ENCODE data around the gene PALS2.

Gene PALS2

DNA sequence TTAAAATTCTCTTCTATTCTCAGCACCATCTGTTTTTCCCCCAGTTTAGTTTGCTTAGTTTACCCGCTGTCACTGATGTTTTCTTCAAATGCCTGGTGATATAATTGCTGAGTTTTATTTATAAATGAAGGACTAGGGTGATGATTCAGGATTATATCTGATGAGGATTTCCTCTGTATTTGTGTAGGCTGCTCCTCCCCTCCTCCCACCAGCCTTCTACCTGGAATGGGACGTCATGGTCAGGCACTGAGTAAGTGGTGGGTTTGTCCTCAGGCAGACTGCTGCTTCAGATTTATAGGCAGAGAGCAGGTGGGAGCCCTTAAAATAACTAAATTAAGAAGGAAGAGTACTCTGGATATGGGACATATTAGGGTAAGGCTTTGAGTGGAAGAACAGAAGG is 35.8 kb downstream of the PALS2 start:
- peaks cover 7% of the 10 kb centered on the region for H3K9me3 Mint-ChIP-seq
- no peak overlapping the region for H3K4me3 Mint-ChIP-seq
- H3K27me3 Mint-ChIP-seq = no peaks in the 10 kb centered on the region
- H3K36me3 Mint-ChIP-seq (ENCODE audit: low read depth) = peaks cover 11% of the 10 kb centered on the region
- H3K4me1 Mint-ChIP-seq (ENCODE audit: low read depth) = peaks cover 31% of the 10 kb centered on the region
- H3K27ac Mint-ChIP-seq = no peak overlapping the region
- no peak for DNase-seq

- H3K9me3 Mint-ChIP-seq = peaks cover 10% of the 10 kb centered on the region
- no peak for DNase-seq
- H3K27ac Mint-ChIP-seq = peak overlapping the region; percentile 33
- H3K36me3 Mint-ChIP-seq (ENCODE audit: low read depth) = peaks cover 11% of the 10 kb centered on the region
- peaks cover 28% of the 10 kb centered on the region for H3K4me1 Mint-ChIP-seq (ENCODE audit: low read depth)
- no peaks in the 10 kb centered on the region for H3K27me3 Mint-ChIP-seq
- H3K4me3 Mint-ChIP-seq = no peak overlapping the region
Observed at GRCh38 chr7:24609570-24609969, 36.3 kb downstream of the PALS2 start.

- no peak for DNase-seq
- H3K9me3 Mint-ChIP-seq = peaks cover 22% of the 10 kb centered on the region
- no peak overlapping the region for H3K4me3 Mint-ChIP-seq
- no peaks in the 10 kb centered on the region for H3K27me3 Mint-ChIP-seq
- H3K4me1 Mint-ChIP-seq (ENCODE audit: low read depth) = peaks cover 28% of the 10 kb centered on the region
- H3K36me3 Mint-ChIP-seq (ENCODE audit: low read depth) = peaks cover 16% of the 10 kb centered on the region
- no peak overlapping the region for H3K27ac Mint-ChIP-seq
Observed at GRCh38 chr7:24611130-24611529, 37.9 kb downstream of the PALS2 start.

GRCh38 chr7:24617957-24618616 is 44.8 kb downstream of the PALS2 start:
- peaks cover 36% of the 10 kb centered on the region for H3K9me3 Mint-ChIP-seq
- DNase-seq = no peak
- peaks cover 21% of the 10 kb centered on the region for H3K4me1 Mint-ChIP-seq (ENCODE audit: low read depth)
- no peak overlapping the region for H3K27ac Mint-ChIP-seq
- no peak overlapping the region for H3K4me3 Mint-ChIP-seq
- H3K36me3 Mint-ChIP-seq (ENCODE audit: low read depth) = peaks cover 28% of the 10 kb centered on the region
- H3K27me3 Mint-ChIP-seq = no peaks in the 10 kb centered on the region

- no peaks in the 10 kb centered on the region for H3K27me3 Mint-ChIP-seq
- DNase-seq = no peak
- H3K27ac Mint-ChIP-seq = no peak overlapping the region
- peaks cover 28% of the 10 kb centered on the region for H3K36me3 Mint-ChIP-seq (ENCODE audit: low read depth)
- no peak overlapping the region for H3K4me3 Mint-ChIP-seq
- peaks cover 23% of the 10 kb centered on the region for H3K9me3 Mint-ChIP-seq
- H3K4me1 Mint-ChIP-seq (ENCODE audit: low read depth) = peaks cover 29% of the 10 kb centered on the region
Observed at GRCh38 chr7:24619978-24620377, 46.7 kb downstream of the PALS2 start.

- H3K36me3 Mint-ChIP-seq (ENCODE audit: low read depth) = peaks cover 39% of the 10 kb centered on the region
- no peak overlapping the region for H3K4me3 Mint-ChIP-seq
- H3K9me3 Mint-ChIP-seq = peaks cover 14% of the 10 kb centered on the region
- no peak overlapping the region for H3K27ac Mint-ChIP-seq
- H3K27me3 Mint-ChIP-seq = no peaks in the 10 kb centered on the region
- H3K4me1 Mint-ChIP-seq (ENCODE audit: low read depth) = peaks cover 29% of the 10 kb centered on the region
- no peak for DNase-seq
Observed at GRCh38 chr7:24622646-24623182, 49.5 kb downstream of the PALS2 start.

Data from activated T-cell treated with anti-CD3 and anti-CD28 coated beads, Interleukin-2, amount 50 U/mL, for 24 hours (primary cell).